ENCODE results near the gene GTF2I.
"Not testable (repeated sequence)": the region's sequence is repeated elsewhere in the genome, so short reads cannot be mapped to it uniquely, and the experiment has no call there.

Gene GTF2I

GRCh38 chr7:74656837-74657691 is 454 bp upstream of the GTF2I start:
- peak; percentile 92 for DNase-seq

GRCh38 chr7:74658178-74659004 is 873 bp downstream of the GTF2I start:
- DNase-seq = peak; percentile 85

- DNase-seq = not testable (repeated sequence)
These were observed 2.7 kb downstream of the GTF2I start for GRCh38 chr7:74660202-74660601.

- DNase-seq = not testable (repeated sequence)
These were observed 4.6 kb downstream of the GTF2I start for GRCh38 chr7:74661836-74662794.

- no peak for DNase-seq
These were observed 7.9 kb downstream of the GTF2I start for GRCh38 chr7:74665296-74665938.

- not testable (repeated sequence) for DNase-seq
These were observed 9.5 kb downstream of the GTF2I start for GRCh38 chr7:74667013-74667412.

- not testable (repeated sequence) for DNase-seq
These were observed 10.0 kb downstream of the GTF2I start for GRCh38 chr7:74667520-74667919.

- no peak for DNase-seq
These were observed 14.1 kb downstream of the GTF2I start for GRCh38 chr7:74671602-74672001.

- DNase-seq = no peak
These were observed 14.9 kb downstream of the GTF2I start for GRCh38 chr7:74672343-74672915.

- no peak for DNase-seq
These were observed 16.6 kb downstream of the GTF2I start for GRCh38 chr7:74674166-74674565.

GRCh38 chr7:74682829-74683228 is 25.3 kb downstream of the GTF2I start:
- DNase-seq = no peak

- no peak for DNase-seq
These were observed 26.3 kb downstream of the GTF2I start for GRCh38 chr7:74683799-74684198.

GRCh38 chr7:74684473-74684872 is 27.0 kb downstream of the GTF2I start:
- no peak for DNase-seq

GRCh38 chr7:74684921-74685320 is 27.4 kb downstream of the GTF2I start:
- no peak for DNase-seq

GRCh38 chr7:74690474-74690873 is 33.0 kb downstream of the GTF2I start:
- DNase-seq = no peak

GRCh38 chr7:74704419-74704818 is 46.9 kb downstream of the GTF2I start:
- DNase-seq = not testable (repeated sequence)

- DNase-seq = no peak
These were observed 49.7 kb downstream of the GTF2I start for GRCh38 chr7:74707238-74707637.

GRCh38 chr7:74708569-74709275 is 51.2 kb downstream of the GTF2I start:
- no peak for DNase-seq

GRCh38 chr7:74709880-74710671 is 52.6 kb downstream of the GTF2I start:
- no peak for DNase-seq

GRCh38 chr7:74713567-74713966 is 56.0 kb downstream of the GTF2I start:
- no peak for DNase-seq
